K562 (cell line): ENCODE results near the gene KCTD1.

ENCODE experiments used
- CBX3 ChIP-seq, 2 experiments: IDR thresholded peaks; 1 replicate in 1 of 2; 2 replicates in 1 of 2; pipeline ENCODE4 v1.6.1; 2012; ENCODE audit warnings: inconsistent platforms in 2 of 2, low read length in 2 of 2, borderline replicate concordance in 1 of 2, control low read depth in 1 of 2
- CHD2 ChIP-seq: IDR thresholded peaks from 2 replicates; pipeline ENCODE4 v1.6.1; 2011; ENCODE audit warnings: low read depth, low read length
- DPF2 ChIP-seq: fragments of 450-650 bp; IDR thresholded peaks from 2 replicates; pipeline ENCODE4 v1.6.1; 2016
- EP300 ChIP-seq: IDR thresholded peaks from 2 replicates; pipeline ENCODE4 v1.6.1; 2012; ENCODE audit warnings: low read length, improper control_type of control experiment
- POLR2A ChIP-seq: fragments of 450-650 bp; conservative IDR thresholded peaks from 2 replicates; pipeline ENCODE4 v1.6.1; 2016
- RCOR1 ChIP-seq, 2 experiments: IDR thresholded peaks; 2 replicates each; pipeline ENCODE4 v1.6.1; 2012; ENCODE audit warnings: low read depth in 2 of 2, low read length in 2 of 2, borderline replicate concordance in 1 of 2, improper control_type of control experiment in 1 of 2
- RUNX1 ChIP-seq: sonication (generic); IDR thresholded peaks from 2 replicates; pipeline ENCODE4 v1.6.1; 2016; ENCODE audit warnings: antibody characterized with exemption, low read depth
- SMC3 ChIP-seq: conservative IDR thresholded peaks from 2 replicates; pipeline ENCODE4 v1.6.1; 2011; ENCODE audit warnings: low read depth, low read length, improper control_type of control experiment; ENCODE audit not compliant: insufficient read depth
- TBL1XR1 ChIP-seq, 2 experiments: IDR thresholded peaks; 2 replicates each; pipeline ENCODE4 v1.6.1; 2012; ENCODE audit warnings: improper control_type of control experiment in 2 of 2, low read length in 2 of 2, mild to moderate bottlenecking in 1 of 2
- TGIF2 ChIP-seq: sonication (generic); formaldehyde crosslinking; IDR thresholded peaks from 2 replicates; pipeline ENCODE4 v1.8.1; 2022; ENCODE audit warnings: mild to moderate bottlenecking, missing genetic modification reagents, moderate library complexity
- TF ChIP-seq, protein P1 (sequence below): fragments of 450-650 bp; IDR thresholded peaks from 2 replicates; pipeline ENCODE4 v1.6.1; 2018; ENCODE audit warnings: mild to moderate bottlenecking, low read depth; ENCODE audit not compliant: partially characterized antibody
- TF ChIP-seq, protein P2 (sequence below): sonication (generic); formaldehyde crosslinking; IDR thresholded peaks from 2 replicates; pipeline ENCODE4 v1.5.0; 2020; ENCODE audit warnings: missing genetic modification reagents
- TF ChIP-seq, protein P3 (sequence below): sonication (generic); formaldehyde crosslinking; IDR thresholded peaks from 2 replicates; pipeline ENCODE4 v1.9.0; 2022; ENCODE audit warnings: mild to moderate bottlenecking, missing genetic modification reagents

DNA sequence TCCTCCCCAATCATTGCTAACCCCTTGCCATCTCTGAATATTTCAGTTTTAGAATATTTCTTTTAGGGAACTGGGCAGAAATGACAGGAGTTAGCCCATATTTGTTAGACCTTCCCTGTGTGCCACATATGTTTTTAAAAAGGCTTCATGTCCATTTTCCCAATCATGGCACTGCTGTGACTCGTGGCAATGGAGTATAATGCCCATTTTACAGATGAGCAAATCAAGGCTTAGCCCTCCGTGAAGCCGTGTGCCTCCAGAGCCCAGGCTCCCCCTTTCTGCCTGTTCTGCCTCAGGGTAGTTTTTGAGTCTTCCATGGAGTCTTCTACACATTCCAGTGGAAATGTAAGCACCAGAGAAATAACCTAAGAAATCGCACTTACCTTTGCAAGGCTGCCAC is 130.1 kb downstream of the KCTD1 start:
- TF ChIP-seq TBL1XR1 (IDR thresholded peaks at IDR 0.05; ENCODE audit: low read length in 2 of 2) (no peak), DPF2 (no peak), CHD2 (no peak), RCOR1 (IDR thresholded peaks at IDR 0.05; ENCODE audit: borderline replicate concordance in 1 of 2, low read depth in 2 of 2, low read length in 2 of 2) (no peak), SMC3 (no peak), CBX3 (IDR thresholded peaks at IDR 0.05; ENCODE audit: borderline replicate concordance in 1 of 2, low read length in 2 of 2) (no peak), EP300 (no peak), POLR2A (no peak), RUNX1 (no peak), TGIF2 (CRISPR knock-in tag) (no peak)
- TF ChIP-seq, protein P1, sequence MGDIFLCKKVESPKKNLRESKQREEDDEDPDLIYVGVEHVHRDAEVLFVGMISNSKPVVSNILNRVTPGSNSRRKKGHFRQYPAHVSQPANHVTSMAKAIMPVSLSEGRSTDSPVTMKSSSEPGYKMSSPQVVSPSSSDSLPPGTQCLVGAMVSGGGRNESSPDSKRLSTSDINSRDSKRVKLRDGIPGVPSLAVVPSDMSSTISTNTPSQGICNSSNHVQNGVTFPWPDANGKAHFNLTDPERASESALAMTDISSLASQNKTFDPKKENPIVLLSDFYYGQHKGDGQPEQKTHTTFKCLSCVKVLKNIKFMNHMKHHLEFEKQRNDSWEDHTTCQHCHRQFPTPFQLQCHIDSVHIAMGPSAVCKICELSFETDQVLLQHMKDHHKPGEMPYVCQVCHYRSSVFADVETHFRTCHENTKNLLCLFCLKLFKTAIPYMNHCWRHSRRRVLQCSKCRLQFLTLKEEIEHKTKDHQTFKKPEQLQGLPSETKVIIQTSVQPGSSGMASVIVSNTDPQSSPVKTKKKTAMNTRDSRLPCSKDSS = no peak
- TF ChIP-seq, protein P2, sequence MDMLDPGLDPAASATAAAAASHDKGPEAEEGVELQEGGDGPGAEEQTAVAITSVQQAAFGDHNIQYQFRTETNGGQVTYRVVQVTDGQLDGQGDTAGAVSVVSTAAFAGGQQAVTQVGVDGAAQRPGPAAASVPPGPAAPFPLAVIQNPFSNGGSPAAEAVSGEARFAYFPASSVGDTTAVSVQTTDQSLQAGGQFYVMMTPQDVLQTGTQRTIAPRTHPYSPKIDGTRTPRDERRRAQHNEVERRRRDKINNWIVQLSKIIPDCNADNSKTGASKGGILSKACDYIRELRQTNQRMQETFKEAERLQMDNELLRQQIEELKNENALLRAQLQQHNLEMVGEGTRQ (CRISPR knock-in tag) = no peak
- TF ChIP-seq, protein P3, sequence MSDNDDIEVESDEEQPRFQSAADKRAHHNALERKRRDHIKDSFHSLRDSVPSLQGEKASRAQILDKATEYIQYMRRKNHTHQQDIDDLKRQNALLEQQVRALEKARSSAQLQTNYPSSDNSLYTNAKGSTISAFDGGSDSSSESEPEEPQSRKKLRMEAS (CRISPR knock-in tag) = no peak
